ENCODE results near the gene AFF1. TPM values are rescaled to one million over a fixed set of nuclear protein-coding genes. Genes with fewer than 3 reads are reported as not detected.

AFF1 gene
- total RNA-seq, 3 donors from 2014 or later: 84.0 to 150 (median 120) TPM

DNA sequence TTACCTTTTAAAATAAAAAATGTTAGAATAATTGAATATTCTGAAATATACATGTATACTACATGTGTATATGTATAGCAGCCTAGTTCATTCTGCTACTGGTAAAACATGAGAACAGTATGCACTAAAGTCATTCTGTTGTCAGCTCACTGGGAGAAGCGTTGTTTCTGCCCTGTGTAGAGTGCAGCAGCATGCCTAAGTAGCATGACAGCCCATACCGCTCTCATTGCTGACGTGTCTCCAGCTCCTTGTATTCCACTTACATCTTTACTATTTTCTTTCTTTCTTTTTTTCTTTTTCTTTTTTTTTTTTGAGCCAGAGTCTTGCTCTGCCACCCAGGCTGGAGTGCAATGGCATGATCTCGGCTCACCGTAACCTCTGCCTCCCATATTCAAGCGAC, 194.9 kb downstream of the AFF1 start:
- TF ChIP-seq, protein P1, sequence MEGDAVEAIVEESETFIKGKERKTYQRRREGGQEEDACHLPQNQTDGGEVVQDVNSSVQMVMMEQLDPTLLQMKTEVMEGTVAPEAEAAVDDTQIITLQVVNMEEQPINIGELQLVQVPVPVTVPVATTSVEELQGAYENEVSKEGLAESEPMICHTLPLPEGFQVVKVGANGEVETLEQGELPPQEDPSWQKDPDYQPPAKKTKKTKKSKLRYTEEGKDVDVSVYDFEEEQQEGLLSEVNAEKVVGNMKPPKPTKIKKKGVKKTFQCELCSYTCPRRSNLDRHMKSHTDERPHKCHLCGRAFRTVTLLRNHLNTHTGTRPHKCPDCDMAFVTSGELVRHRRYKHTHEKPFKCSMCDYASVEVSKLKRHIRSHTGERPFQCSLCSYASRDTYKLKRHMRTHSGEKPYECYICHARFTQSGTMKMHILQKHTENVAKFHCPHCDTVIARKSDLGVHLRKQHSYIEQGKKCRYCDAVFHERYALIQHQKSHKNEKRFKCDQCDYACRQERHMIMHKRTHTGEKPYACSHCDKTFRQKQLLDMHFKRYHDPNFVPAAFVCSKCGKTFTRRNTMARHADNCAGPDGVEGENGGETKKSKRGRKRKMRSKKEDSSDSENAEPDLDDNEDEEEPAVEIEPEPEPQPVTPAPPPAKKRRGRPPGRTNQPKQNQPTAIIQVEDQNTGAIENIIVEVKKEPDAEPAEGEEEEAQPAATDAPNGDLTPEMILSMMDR (IDR thresholded peaks at IDR 0.05): no peak
- intact Hi-C loops (cut with DNase I, micrococcal nuclease): no loop called here
- no peak for ATAC-seq
- no peaks in the 10 kb centered on the region for H3K4me1 ChIP-seq (ENCODE audit: low read depth)
- no peak for DNase-seq
- H3K9me3 ChIP-seq: no peaks in the 10 kb centered on the region
- no peak overlapping the region for H3K4me3 ChIP-seq
- H3K36me3 ChIP-seq (ENCODE audit: low read depth): peaks cover 8% of the 10 kb centered on the region

DNA sequence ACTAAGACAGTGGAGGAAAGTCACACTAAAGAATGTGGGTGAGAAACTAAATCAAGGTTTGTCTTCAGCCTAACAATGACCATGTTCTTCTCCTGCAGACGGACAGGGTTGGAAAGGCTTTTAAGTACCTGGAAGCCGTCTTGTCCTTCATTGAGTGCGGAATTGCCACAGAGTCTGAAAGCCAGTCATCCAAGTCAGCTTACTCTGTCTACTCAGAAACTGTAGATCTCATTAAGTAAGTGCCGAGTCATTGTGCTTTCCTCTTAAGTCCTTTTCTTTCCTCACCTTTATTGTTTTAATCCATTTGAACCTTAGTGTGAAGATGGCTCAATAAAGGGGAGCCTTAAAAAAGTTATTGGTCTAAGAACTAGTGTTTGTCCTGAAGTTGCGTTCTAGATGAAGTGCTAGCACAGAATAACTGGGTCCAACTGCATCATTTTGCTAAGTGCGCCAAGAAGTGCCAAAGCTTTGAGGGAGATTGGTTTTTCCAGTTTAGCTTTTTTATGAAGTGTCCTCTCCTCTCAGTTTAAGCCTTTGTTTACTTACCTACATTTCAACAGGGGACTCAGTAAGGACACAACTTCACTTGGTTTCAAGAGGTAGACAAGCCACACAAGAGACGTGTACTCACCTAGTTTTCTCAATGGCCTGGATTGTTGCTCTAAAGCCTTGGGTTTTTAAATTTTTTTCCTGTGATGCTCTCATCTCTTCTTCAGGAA, 196.3 kb downstream of the AFF1 start:
- H3K9me3 ChIP-seq: no peaks in the 10 kb centered on the region
- intact Hi-C loops (cut with DNase I, micrococcal nuclease): no loop called here
- no peak for ATAC-seq
- TF ChIP-seq, protein P1 (IDR thresholded peaks at IDR 0.05): no peak
- peaks cover 8% of the 10 kb centered on the region for H3K36me3 ChIP-seq (ENCODE audit: low read depth)
- DNase-seq: no peak
- H3K4me3 ChIP-seq: no peak overlapping the region
- no peaks in the 10 kb centered on the region for H3K4me1 ChIP-seq (ENCODE audit: low read depth)

DNA sequence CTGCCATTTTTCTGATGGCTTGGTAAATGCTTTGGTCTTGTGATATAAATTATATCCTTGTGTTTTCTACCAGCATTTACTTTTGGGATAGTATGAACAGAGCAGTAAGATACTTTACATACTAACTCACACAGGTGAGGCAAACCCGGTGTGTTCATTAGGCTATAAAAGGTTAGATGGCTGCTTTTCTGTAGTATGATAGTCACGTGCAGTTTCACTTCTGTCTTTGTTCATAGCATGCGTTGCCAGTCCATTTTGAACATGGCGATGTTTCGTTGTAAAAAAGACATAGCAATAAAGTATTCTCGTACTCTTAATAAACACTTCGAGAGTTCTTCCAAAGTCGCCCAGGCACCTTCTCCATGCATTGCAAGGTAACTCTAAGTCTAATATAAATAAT, 197.2 kb downstream of the AFF1 start:
- Histone ChIP-seq H3K4me3 (no peak overlapping the region), H3K4me1 (ENCODE audit: low read depth) (no peaks in the 10 kb centered on the region), H3K36me3 (ENCODE audit: low read depth) (peaks cover 8% of the 10 kb centered on the region), H3K9me3 (no peaks in the 10 kb centered on the region)
- ATAC-seq: no peak
- intact Hi-C loops (cut with DNase I, micrococcal nuclease): no loop called here
- DNase-seq: no peak
- TF ChIP-seq, protein P1 (IDR thresholded peaks at IDR 0.05): no peak

DNA sequence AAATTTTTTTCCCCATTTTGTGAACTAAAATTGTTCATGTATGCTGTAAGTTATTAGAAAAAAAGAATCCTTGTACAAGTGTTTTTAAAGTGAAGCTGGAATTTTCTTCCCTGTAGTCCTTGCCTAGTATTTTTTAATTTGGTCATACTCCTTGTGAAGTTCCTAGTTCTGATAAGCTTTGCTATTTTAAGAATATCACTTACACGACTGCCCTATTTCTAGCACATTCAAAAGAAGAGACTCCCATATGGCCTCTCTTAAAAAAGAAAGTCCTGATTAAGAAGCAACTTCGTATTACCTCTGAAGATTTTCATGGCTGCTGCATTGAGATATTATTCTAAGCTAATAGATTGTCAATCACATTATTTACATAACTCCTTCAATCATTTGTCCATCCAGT, 198.4 kb downstream of the AFF1 start:
- Histone ChIP-seq H3K9me3 (no peaks in the 10 kb centered on the region), H3K36me3 (ENCODE audit: low read depth) (peaks cover 8% of the 10 kb centered on the region), H3K4me1 (ENCODE audit: low read depth) (no peaks in the 10 kb centered on the region), H3K4me3 (no peak overlapping the region)
- intact Hi-C loops (cut with DNase I, micrococcal nuclease): no loop called here
- no peak for DNase-seq
- ATAC-seq: no peak
- TF ChIP-seq, protein P1 (IDR thresholded peaks at IDR 0.05): no peak

DNA sequence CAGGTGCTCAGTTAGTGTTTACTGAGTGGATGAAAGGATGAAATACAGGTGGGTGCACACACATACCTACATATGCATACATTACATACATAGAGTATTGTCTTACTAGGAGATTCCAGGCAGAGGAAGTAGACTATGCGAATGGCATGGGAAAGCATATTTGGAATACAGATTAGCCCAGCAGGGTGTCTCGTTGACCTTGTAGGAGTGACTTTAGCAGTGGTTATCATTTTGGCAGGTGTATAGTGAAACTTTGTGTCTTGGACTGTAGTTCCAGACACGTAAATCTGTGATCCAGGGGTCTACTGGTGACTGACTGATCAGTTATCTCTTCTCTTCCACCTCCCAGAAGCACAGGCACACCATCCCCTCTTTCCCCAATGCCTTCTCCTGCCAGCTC, 199.3 kb downstream of the AFF1 start:
- Histone ChIP-seq H3K4me3 (no peak overlapping the region), H3K4me1 (ENCODE audit: low read depth) (no peaks in the 10 kb centered on the region), H3K9me3 (no peaks in the 10 kb centered on the region), H3K36me3 (ENCODE audit: low read depth) (peaks cover 8% of the 10 kb centered on the region)
- intact Hi-C loops (cut with DNase I, micrococcal nuclease): no loop called here
- TF ChIP-seq, protein P1 (IDR thresholded peaks at IDR 0.05): no peak
- ATAC-seq: no peak
- no peak for DNase-seq
